IMR-90 (cell line): Measurements from ENCODE around the gene PAX1. TPM values are rescaled to one million over a fixed set of nuclear protein-coding genes. Genes with fewer than 3 reads are reported as not detected.

ENCODE experiments used
- ATAC-seq: fragments of 200-7000 bp; cut with Tn5 transposase; 2 replicates; pipeline ENCODE4 v1.9.1; 2020; ENCODE audit warnings: low read depth, mild to moderate bottlenecking, moderate library complexity
- BruUV-seq: library from RNA; stranded (reverse); fragments of 400-500 nt; replicated peaks from 2 replicates; lab custom pipeline; 2021; lab: Mats Ljungman, UMichigan
- CTCF ChIA-PET: fragments of 300-600 bp; formaldehyde crosslinking; extraction: SDS; loops from one replicate; lab custom pipeline; 2021; ENCODE audit warnings: antibody characterized with exemption; lab: Yijun Ruan, JAX
- POLR2A ChIA-PET: fragments of 300-600 bp; sonication (Branson Sonifier 250); formaldehyde crosslinking; loops from one replicate; lab custom pipeline; 2022; ENCODE audit warnings: antibody characterized with exemption; ENCODE audit not compliant: unreplicated experiment; lab: Charles Lee
- DNase-seq: peaks from one replicate; pipeline ENCODE4 v3.0.0; 2013
- H2AFZ ChIP-seq: replicated peaks from 2 replicates; pipeline ENCODE3; 2013; ENCODE audit warnings: low read length, mild to moderate bottlenecking; ENCODE audit not compliant: poor library complexity
- H2AK5ac ChIP-seq: 2 replicates; pipeline ENCODE4 v1.6.1; 2013; ENCODE audit warnings: low read depth, low read length, inconsistent platforms
- H2AK9ac ChIP-seq: replicated peaks from 2 replicates; pipeline ENCODE3; 2013; ENCODE audit warnings: mild to moderate bottlenecking, low read depth, low read length, moderate library complexity; ENCODE audit not compliant: poor library complexity
- H2BK120ac ChIP-seq: 2 replicates; pipeline ENCODE4 v1.6.1; 2013; ENCODE audit warnings: low read depth, low read length, inconsistent platforms
- H2BK15ac ChIP-seq: 3 replicates; pipeline ENCODE4 v1.6.1; 2013; ENCODE audit warnings: low read depth, low read length, inconsistent platforms
- H2BK20ac ChIP-seq: 2 replicates; pipeline ENCODE4 v1.6.1; 2013; ENCODE audit warnings: low read depth, mild to moderate bottlenecking, inconsistent platforms, low read length, moderate library complexity
- H2BK5ac ChIP-seq: 2 replicates; pipeline ENCODE4 v1.6.1; 2013; ENCODE audit warnings: mild to moderate bottlenecking, low read depth, low read length, inconsistent platforms; ENCODE audit not compliant: poor library complexity, severe bottlenecking
- H3K14ac ChIP-seq: replicated peaks from 2 replicates; pipeline ENCODE4 v1.6.1; 2013; ENCODE audit warnings: low read depth, low read length, inconsistent platforms
- H3K18ac ChIP-seq: 2 replicates; pipeline ENCODE4 v1.6.1; 2013; ENCODE audit warnings: low read depth, low read length, control low read depth
- H3K23ac ChIP-seq: 2 replicates; pipeline ENCODE4 v1.6.1; 2013; ENCODE audit warnings: low read depth, low read length, inconsistent platforms
- H3K27ac ChIP-seq: 2 replicates; pipeline ENCODE4 v1.5.1; 2013; ENCODE audit warnings: mild to moderate bottlenecking, control low read depth, low read length; ENCODE audit not compliant: insufficient read depth
- H3K27me3 ChIP-seq: 2 replicates; pipeline ENCODE4 v1.6.1; 2013; ENCODE audit warnings: low read length; ENCODE audit not compliant: control insufficient read depth, insufficient read depth
- H3K36me3 ChIP-seq: 2 replicates; pipeline ENCODE4 v1.6.1; 2013; ENCODE audit warnings: low read length, mixed read lengths; ENCODE audit not compliant: control insufficient read depth, insufficient read depth
- H3K4ac ChIP-seq: 2 replicates; pipeline ENCODE4 v1.6.1; 2013; ENCODE audit warnings: low read depth, low read length, inconsistent platforms
- H3K4me1 ChIP-seq: 2 replicates; pipeline ENCODE4 v1.6.1; 2013; ENCODE audit warnings: low read length, mixed read lengths; ENCODE audit not compliant: control insufficient read depth, insufficient read depth
- H3K4me2 ChIP-seq: 2 replicates; pipeline ENCODE4 v1.6.1; 2013; ENCODE audit warnings: low read depth, mild to moderate bottlenecking, control low read depth, low read length, moderate library complexity
- H3K4me3 ChIP-seq: 2 replicates; pipeline ENCODE4 v1.5.1; 2013; ENCODE audit warnings: low read depth, mild to moderate bottlenecking, control low read depth, low read length, moderate library complexity; ENCODE audit not compliant: insufficient read depth
- H3K56ac ChIP-seq: 2 replicates; pipeline ENCODE4 v1.6.1; 2013; ENCODE audit warnings: low read length, inconsistent platforms; ENCODE audit not compliant: insufficient read depth; ENCODE audit errors: extremely low read depth
- H3K79me1 ChIP-seq, 2 experiments: 2 replicates each; pipeline ENCODE4 v1.6.1; 2013; ENCODE audit warnings: low read length in 2 of 2, inconsistent platforms in 1 of 2, low read depth in 1 of 2
- H3K9ac ChIP-seq: 2 replicates; pipeline ENCODE4 v1.6.1; 2013; ENCODE audit warnings: low read depth, low read length, control low read depth
- H3K9me1 ChIP-seq: 2 replicates; pipeline ENCODE4 v1.6.1; 2013; ENCODE audit warnings: low read length, inconsistent platforms; ENCODE audit not compliant: insufficient read depth
- H3K9me3 ChIP-seq: 2 replicates; pipeline ENCODE4 v1.6.1; 2013; ENCODE audit warnings: low read length; ENCODE audit not compliant: control insufficient read depth, insufficient read depth
- H4K20me1 ChIP-seq: 2 replicates; pipeline ENCODE4 v1.6.1; 2013; ENCODE audit warnings: low read length, inconsistent platforms; ENCODE audit not compliant: insufficient read depth
- H4K5ac ChIP-seq: 2 replicates; pipeline ENCODE4 v1.6.1; 2013; ENCODE audit warnings: mild to moderate bottlenecking, low read depth, low read length, control low read depth
- H4K8ac ChIP-seq, 2 experiments: 2 replicates each; pipeline ENCODE4 v1.6.1; 2013; ENCODE audit warnings: low read depth in 2 of 2, low read length in 2 of 2, control low read depth in 1 of 2, inconsistent platforms in 1 of 2
- H4K91ac ChIP-seq: 2 replicates; pipeline ENCODE4 v1.6.1; 2013; ENCODE audit warnings: low read depth, low read length, inconsistent platforms; ENCODE audit not compliant: insufficient read depth
- BHLHE40 ChIP-seq: fragments of 150-350 bp; IDR thresholded peaks from 2 replicates; pipeline ENCODE4 v1.6.1; 2016; ENCODE audit warnings: mild to moderate bottlenecking, low read depth, low read length
- CEBPB ChIP-seq: IDR thresholded peaks from 2 replicates; pipeline ENCODE4 v1.6.1; 2012; ENCODE audit warnings: low read depth, low read length, improper control_type of control experiment
- CHD1 ChIP-seq: IDR thresholded peaks from 2 replicates; pipeline ENCODE4 v1.6.1; 2012; ENCODE audit warnings: low read depth, low read length, improper control_type of control experiment
- CTCF ChIP-seq: conservative IDR thresholded peaks from 2 replicates; pipeline ENCODE4 v1.5.1; 2012; ENCODE audit warnings: mild to moderate bottlenecking, low read depth, low read length, improper control_type of control experiment
- ELK1 ChIP-seq: fragments of 150-350 bp; IDR thresholded peaks from 2 replicates; pipeline ENCODE4 v1.6.1; 2016; ENCODE audit warnings: low read depth, mild to moderate bottlenecking, low read length, moderate library complexity, borderline replicate concordance
- FOS ChIP-seq: fragments of 150-350 bp; IDR thresholded peaks from 2 replicates; pipeline ENCODE4 v1.6.1; 2016; ENCODE audit warnings: low read depth, low read length
- MAFK ChIP-seq: IDR thresholded peaks from 2 replicates; pipeline ENCODE4 v1.6.1; 2012; ENCODE audit warnings: low read depth, low read length, improper control_type of control experiment
- MAZ ChIP-seq: IDR thresholded peaks from 2 replicates; pipeline ENCODE4 v1.6.1; 2012; ENCODE audit warnings: low read depth, mild to moderate bottlenecking, low read length, improper control_type of control experiment, moderate library complexity, borderline replicate concordance
- MXI1 ChIP-seq: IDR thresholded peaks from 2 replicates; pipeline ENCODE4 v1.6.1; 2012; ENCODE audit warnings: low read depth, mild to moderate bottlenecking, low read length, moderate library complexity, borderline replicate concordance
- NFE2L2 ChIP-seq: fragments of 150-350 bp; IDR thresholded peaks from 2 replicates; pipeline ENCODE4 v1.6.1; 2016; ENCODE audit warnings: low read depth, mild to moderate bottlenecking, low read length
- POLR2A ChIP-seq: IDR thresholded peaks from 2 replicates; pipeline ENCODE4 v1.6.1; 2012; ENCODE audit warnings: mild to moderate bottlenecking, low read depth, low read length
- RAD21 ChIP-seq: IDR thresholded peaks from 2 replicates; pipeline ENCODE4 v1.6.1; 2012; ENCODE audit warnings: low read length, improper control_type of control experiment
- RCOR1 ChIP-seq: IDR thresholded peaks from 2 replicates; pipeline ENCODE4 v1.6.1; 2012; ENCODE audit warnings: mild to moderate bottlenecking, low read length, improper control_type of control experiment; ENCODE audit not compliant: insufficient replicate concordance
- RFX5 ChIP-seq: IDR thresholded peaks from 2 replicates; pipeline ENCODE4 v1.8.0; 2012; ENCODE audit warnings: low read depth, mild to moderate bottlenecking, low read length, moderate library complexity
- SMC3 ChIP-seq: fragments of 150-350 bp; IDR thresholded peaks from 2 replicates; pipeline ENCODE4 v1.6.1; 2016; ENCODE audit warnings: low read depth, mild to moderate bottlenecking, antibody characterized with exemption, low read length, moderate library complexity
- USF2 ChIP-seq: fragments of 150-350 bp; IDR thresholded peaks from 2 replicates; pipeline ENCODE4 v1.6.1; 2017; ENCODE audit warnings: mild to moderate bottlenecking, antibody characterized with exemption, low read length, low read depth
- WGBS, 2 experiments: methylation state at CpG; one replicate each; pipeline versions ENCODE4 v1.1.5 to v1.1.7; 2013; ENCODE audit warnings: missing lambda C conversion rate in 2 of 2; ENCODE audit not compliant: insufficient read length in 1 of 2; ENCODE audit errors: extremely low coverage in 2 of 2; 5-methylcytosine and 5-hydroxymethylcytosine counted together
- dilution Hi-C: fragments of 300-500 bp; cut with HindIII; formaldehyde crosslinking; loops from one replicate; pipeline ENCODE4 v1.14.3; 2018; ENCODE audit warnings: low sequenced_read_pairs; ENCODE audit not compliant: unreplicated experiment
- in situ Hi-C: fragments of 300-500 bp; cut with MboI; formaldehyde crosslinking; loops from 3 replicates; pipeline ENCODE4 v1.14.3; 2019; ENCODE audit warnings: low sequenced_read_pairs, inconsistent platforms, mixed read lengths
- intact Hi-C: fragments of 100-400 bp; cut with micrococcal nuclease; formaldehyde crosslinking; loops from 2 replicates; pipeline ENCODE4 v1.10.0; 2022
- polyA plus RNA-seq, 3 experiments: library from polyadenylated mRNA; depleted of rRNA; stranded (reverse); fragments of >200 nt; gene quantifications; 2 replicates each; pipeline ENCODE4 v1.2.3, GENCODE V29; 2012; ENCODE audit warnings: low replicate concordance in 1 of 3
- total RNA-seq: library from RNA; depleted of rRNA; stranded (reverse); fragments of >200 nt; gene quantifications from 2 replicates; pipeline ENCODE4 v1.2.3, GENCODE V29; 2012

PAX1 gene
- total and polyA plus RNA-seq, 2 of the 4 experiments (the other 2 are of a cell fraction) = not detected

- Histone ChIP-seq H3K9ac (no peak overlapping the region), H3K4me1 (no peaks in the 10 kb centered on the region), H3K9me1 (no peaks in the 10 kb centered on the region), H3K9me3 (no peaks in the 10 kb centered on the region), H3K4me2 (no peak overlapping the region), H3K79me1 (no peaks in the 10 kb centered on the region), H4K8ac (no peak overlapping the region), H2AK5ac (no peak overlapping the region), H3K4ac (no peak overlapping the region), H3K27me3 (peaks cover 50% of the 10 kb centered on the region), H2BK120ac (no peak overlapping the region), H2AK9ac (no peak overlapping the region), H4K20me1 (no peaks in the 10 kb centered on the region), H3K14ac (no peak overlapping the region), H3K18ac (no peak overlapping the region), H3K23ac (no peak overlapping the region), H2BK20ac (no peak overlapping the region), H2AFZ (no peak overlapping the region), H3K36me3 (no peaks in the 10 kb centered on the region), H4K5ac (no peak overlapping the region), H4K91ac (no peak overlapping the region), H3K56ac (no peak overlapping the region), H2BK15ac (no peak overlapping the region), H3K27ac (no peak overlapping the region), H3K4me3 (no peak overlapping the region), H2BK5ac (no peak overlapping the region)
- ChIA-PET POLR2A (no interaction called here), CTCF (no interaction called here)
- no CpG with 5 or more reads among the region's 6 CpGs for WGBS, 2 experiments
- in situ Hi-C loops (loop anchor here (25.0 kb wide), 1 partner anchor 603 kb away; no protein-coding TSS in a partner anchor), intact Hi-C loops (no loop called here), dilution Hi-C loops (no loop called here)
- TF ChIP-seq CEBPB (no peak), POLR2A (no peak), MAFK (no peak), ELK1 (no peak), RAD21 (no peak), CTCF (no peak), USF2 (no peak), RCOR1 (no peak), FOS (no peak), SMC3 (no peak), MXI1 (no peak), RFX5 (no peak), MAZ (no peak), NFE2L2 (no peak), CHD1 (no peak), BHLHE40 (no peak)
- BruUV-seq = no TSS peak
- DNase-seq (no peak), ATAC-seq (no peak)
Observed at GRCh38 chr20:21709535-21709904, 4.1 kb downstream of the PAX1 start.
